HepG2 (cell line): ENCODE measurements around the gene SLC45A3. TPM values are rescaled to one million over a fixed set of nuclear protein-coding genes. Genes with fewer than 3 reads are reported as not detected.

Experiments
- FOXA3 ChIP-seq: IDR thresholded peaks from 2 replicates; pipeline ENCODE4 v1.6.1; 2016; ENCODE audit warnings: missing genetic modification reagents, missing compliant biosample characterization
- GABPA ChIP-seq, 2 experiments: IDR thresholded peaks; 2 replicates each; pipeline ENCODE4 v1.6.1; 2011 to 2016; ENCODE audit warnings: low read depth in 2 of 2, low read length in 1 of 2, missing biosample characterization in 1 of 2, missing genetic modification characterization in 1 of 2
- GFI1 ChIP-seq: sonication (generic); formaldehyde crosslinking; IDR thresholded peaks from 2 replicates; pipeline ENCODE4 v1.5.0; 2020; ENCODE audit warnings: missing genetic modification reagents, mild to moderate bottlenecking, borderline replicate concordance
- HNF4G ChIP-seq, 2 experiments: sonication (generic) in 1 of 2; formaldehyde crosslinking in 1 of 2; IDR thresholded peaks; 2 replicates each; pipeline versions ENCODE4 v1.4.0 to v1.6.1; 2011 to 2020; ENCODE audit warnings: borderline replicate concordance in 2 of 2, low read depth in 2 of 2, mild to moderate bottlenecking in 2 of 2, low read length in 1 of 2, missing genetic modification reagents in 1 of 2, moderate library complexity in 1 of 2
- MED1 ChIP-seq: sonication (generic); formaldehyde crosslinking; IDR thresholded peaks from 2 replicates; pipeline ENCODE4 v1.4.0; 2020; ENCODE audit warnings: missing genetic modification reagents
- NR2F2 ChIP-seq: IDR thresholded peaks from 2 replicates; pipeline ENCODE4 v1.6.1; 2012; ENCODE audit warnings: low read depth, inconsistent platforms, borderline replicate concordance
- PHF21A ChIP-seq: sonication (generic); formaldehyde crosslinking; IDR thresholded peaks from 2 replicates; pipeline ENCODE4 v1.5.0; 2020; ENCODE audit warnings: mild to moderate bottlenecking, missing genetic modification reagents
- ZFX ChIP-seq: sonication (generic); formaldehyde crosslinking; IDR thresholded peaks from 2 replicates; pipeline ENCODE4 v1.4.0; 2020; ENCODE audit warnings: mild to moderate bottlenecking, low read depth, missing genetic modification reagents, moderate library complexity
- ZNF776 ChIP-seq: sonication (generic); formaldehyde crosslinking; IDR thresholded peaks from 2 replicates; pipeline ENCODE4 v1.4.0; 2020; ENCODE audit warnings: mild to moderate bottlenecking, missing genetic modification reagents
- polyA plus RNA-seq, 8 experiments: library from polyadenylated mRNA; depleted of rRNA in 3 of 8; stranded (reverse) in 7 of 8; unstranded in 1 of 8; fragments of >200 nt; fragmentation: Illumina TruSeq in 4 of 8; extraction: Trizol in 4 of 8; gene quantifications; 2 replicates each; pipeline versions ENCODE4 v1.2.1 to v1.2.3, GENCODE V29; 2011 to 2016; ENCODE audit warnings: low read depth in 4 of 8, missing spikeins in 1 of 8, mixed read lengths in 1 of 8; ENCODE audit not compliant: insufficient read depth in 1 of 8
- total RNA-seq, 5 experiments: library from RNA; depleted of rRNA; stranded (reverse); fragments of >200 nt; fragmentation: Illumina TruSeq; extraction: Trizol; gene quantifications; 2 replicates each; pipeline ENCODE4 v1.2.3, GENCODE V29; 2016; ENCODE audit warnings: low read depth in 1 of 5
- TF ChIP-seq, protein P1 (sequence below): sonication (generic); formaldehyde crosslinking; IDR thresholded peaks from 2 replicates; pipeline ENCODE4 v1.9.0; 2021; ENCODE audit warnings: mild to moderate bottlenecking, missing genetic modification reagents
- TF ChIP-seq, protein P2 (sequence below): IDR thresholded peaks from 2 replicates; pipeline ENCODE4 v1.6.1; 2018; ENCODE audit warnings: missing genetic modification reagents, mild to moderate bottlenecking, missing compliant biosample characterization
- TF ChIP-seq, protein P3 (sequence below), 2 experiments: fragments of 450-650 bp in 1 of 2; sonication (generic) in 1 of 2; formaldehyde crosslinking; IDR thresholded peaks; 2 replicates each; pipeline versions ENCODE4 v1.5.0 to v1.8.0; 2020 to 2022; ENCODE audit warnings: mild to moderate bottlenecking in 1 of 2, missing genetic modification reagents in 1 of 2
- TF ChIP-seq, protein P4 (sequence below): sonication (generic); formaldehyde crosslinking; conservative IDR thresholded peaks from 2 replicates; pipeline ENCODE4 v1.4.0; 2020; ENCODE audit warnings: mild to moderate bottlenecking, missing genetic modification reagents, moderate library complexity

Gene SLC45A3
- total and polyA plus RNA-seq, 2 of the 13 experiments (the other 11 are each of a cell fraction or from before 2014, with no cell fraction given): 3.4 to 4.1 TPM

DNA sequence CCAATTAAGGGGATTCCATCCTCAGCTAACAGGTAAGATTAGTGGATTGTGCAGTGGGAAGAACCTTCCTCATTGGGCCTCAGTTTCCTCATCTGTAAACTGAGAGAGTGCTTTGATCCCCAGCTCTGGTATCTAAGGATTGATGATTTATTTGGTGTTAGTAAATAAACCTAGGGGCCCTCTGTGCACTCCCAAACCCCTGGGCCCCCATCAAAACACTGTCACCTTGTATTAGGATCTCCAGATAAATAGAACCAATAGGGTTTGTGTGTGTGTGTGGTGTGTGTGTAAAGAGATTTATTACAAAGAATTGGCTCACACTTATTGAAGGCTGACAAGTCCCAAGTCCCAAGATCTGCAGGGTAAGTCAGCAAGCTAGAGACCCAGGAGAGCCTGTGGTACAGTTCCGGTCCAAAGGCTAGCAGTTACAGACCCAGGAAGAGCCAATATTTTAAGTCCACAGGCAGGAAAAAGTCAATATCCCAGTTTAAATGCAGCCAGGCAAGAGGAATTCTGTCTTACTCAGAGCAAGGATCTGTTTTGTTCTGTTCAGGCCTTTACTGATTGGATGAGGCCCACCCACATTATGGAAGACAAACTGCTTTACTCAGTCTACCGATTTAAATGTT is 37.5 kb downstream of the SLC45A3 start (continued):
- TF ChIP-seq, protein P1, sequence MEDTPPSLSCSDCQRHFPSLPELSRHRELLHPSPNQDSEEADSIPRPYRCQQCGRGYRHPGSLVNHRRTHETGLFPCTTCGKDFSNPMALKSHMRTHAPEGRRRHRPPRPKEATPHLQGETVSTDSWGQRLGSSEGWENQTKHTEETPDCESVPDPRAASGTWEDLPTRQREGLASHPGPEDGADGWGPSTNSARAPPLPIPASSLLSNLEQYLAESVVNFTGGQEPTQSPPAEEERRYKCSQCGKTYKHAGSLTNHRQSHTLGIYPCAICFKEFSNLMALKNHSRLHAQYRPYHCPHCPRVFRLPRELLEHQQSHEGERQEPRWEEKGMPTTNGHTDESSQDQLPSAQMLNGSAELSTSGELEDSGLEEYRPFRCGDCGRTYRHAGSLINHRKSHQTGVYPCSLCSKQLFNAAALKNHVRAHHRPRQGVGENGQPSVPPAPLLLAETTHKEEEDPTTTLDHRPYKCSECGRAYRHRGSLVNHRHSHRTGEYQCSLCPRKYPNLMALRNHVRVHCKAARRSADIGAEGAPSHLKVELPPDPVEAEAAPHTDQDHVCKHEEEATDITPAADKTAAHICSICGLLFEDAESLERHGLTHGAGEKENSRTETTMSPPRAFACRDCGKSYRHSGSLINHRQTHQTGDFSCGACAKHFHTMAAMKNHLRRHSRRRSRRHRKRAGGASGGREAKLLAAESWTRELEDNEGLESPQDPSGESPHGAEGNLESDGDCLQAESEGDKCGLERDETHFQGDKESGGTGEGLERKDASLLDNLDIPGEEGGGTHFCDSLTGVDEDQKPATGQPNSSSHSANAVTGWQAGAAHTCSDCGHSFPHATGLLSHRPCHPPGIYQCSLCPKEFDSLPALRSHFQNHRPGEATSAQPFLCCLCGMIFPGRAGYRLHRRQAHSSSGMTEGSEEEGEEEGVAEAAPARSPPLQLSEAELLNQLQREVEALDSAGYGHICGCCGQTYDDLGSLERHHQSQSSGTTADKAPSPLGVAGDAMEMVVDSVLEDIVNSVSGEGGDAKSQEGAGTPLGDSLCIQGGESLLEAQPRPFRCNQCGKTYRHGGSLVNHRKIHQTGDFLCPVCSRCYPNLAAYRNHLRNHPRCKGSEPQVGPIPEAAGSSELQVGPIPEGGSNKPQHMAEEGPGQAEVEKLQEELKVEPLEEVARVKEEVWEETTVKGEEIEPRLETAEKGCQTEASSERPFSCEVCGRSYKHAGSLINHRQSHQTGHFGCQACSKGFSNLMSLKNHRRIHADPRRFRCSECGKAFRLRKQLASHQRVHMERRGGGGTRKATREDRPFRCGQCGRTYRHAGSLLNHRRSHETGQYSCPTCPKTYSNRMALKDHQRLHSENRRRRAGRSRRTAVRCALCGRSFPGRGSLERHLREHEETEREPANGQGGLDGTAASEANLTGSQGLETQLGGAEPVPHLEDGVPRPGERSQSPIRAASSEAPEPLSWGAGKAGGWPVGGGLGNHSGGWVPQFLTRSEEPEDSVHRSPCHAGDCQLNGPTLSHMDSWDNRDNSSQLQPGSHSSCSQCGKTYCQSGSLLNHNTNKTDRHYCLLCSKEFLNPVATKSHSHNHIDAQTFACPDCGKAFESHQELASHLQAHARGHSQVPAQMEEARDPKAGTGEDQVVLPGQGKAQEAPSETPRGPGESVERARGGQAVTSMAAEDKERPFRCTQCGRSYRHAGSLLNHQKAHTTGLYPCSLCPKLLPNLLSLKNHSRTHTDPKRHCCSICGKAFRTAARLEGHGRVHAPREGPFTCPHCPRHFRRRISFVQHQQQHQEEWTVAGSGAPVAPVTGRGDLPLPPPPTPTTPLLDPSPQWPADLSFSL (CRISPR knock-in tag): peak; percentile 30; the same call in 1 of the 2 replicates
- TF ChIP-seq FOXA3 (CRISPR knock-in tag) (peak; percentile 30; the same call in 1 of the 2 replicates), MED1 (peak; percentile 53), ZFX (CRISPR knock-in tag) (peak; percentile 32; the same call in 1 of the 2 replicates), ZNF776 (CRISPR knock-in tag) (no peak), NR2F2 (0 out of 2 replicates have a peak, but pooled peaks have one; percentile 29), GABPA (IDR thresholded peaks at IDR 0.05; ENCODE audit: low read depth, low read length) (no peak), GABPA (CRISPR knock-in tag; IDR thresholded peaks at IDR 0.05; ENCODE audit: low read depth) (peak; percentile 70), HNF4G (IDR thresholded peaks at IDR 0.05; ENCODE audit: borderline replicate concordance, low read depth, low read length) (0 out of 2 replicates have a peak, but pooled peaks have one; percentile 44), HNF4G (CRISPR knock-in tag; IDR thresholded peaks at IDR 0.05; ENCODE audit: borderline replicate concordance, low read depth) (no peak), GFI1 (CRISPR knock-in tag) (0 out of 2 replicates have a peak, but pooled peaks have one; percentile 43), PHF21A (CRISPR knock-in tag) (peak; percentile 79)
- TF ChIP-seq, protein P2, sequence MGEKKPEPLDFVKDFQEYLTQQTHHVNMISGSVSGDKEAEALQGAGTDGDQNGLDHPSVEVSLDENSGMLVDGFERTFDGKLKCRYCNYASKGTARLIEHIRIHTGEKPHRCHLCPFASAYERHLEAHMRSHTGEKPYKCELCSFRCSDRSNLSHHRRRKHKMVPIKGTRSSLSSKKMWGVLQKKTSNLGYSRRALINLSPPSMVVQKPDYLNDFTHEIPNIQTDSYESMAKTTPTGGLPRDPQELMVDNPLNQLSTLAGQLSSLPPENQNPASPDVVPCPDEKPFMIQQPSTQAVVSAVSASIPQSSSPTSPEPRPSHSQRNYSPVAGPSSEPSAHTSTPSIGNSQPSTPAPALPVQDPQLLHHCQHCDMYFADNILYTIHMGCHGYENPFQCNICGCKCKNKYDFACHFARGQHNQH (CRISPR knock-in tag): no peak
- TF ChIP-seq, protein P3, sequence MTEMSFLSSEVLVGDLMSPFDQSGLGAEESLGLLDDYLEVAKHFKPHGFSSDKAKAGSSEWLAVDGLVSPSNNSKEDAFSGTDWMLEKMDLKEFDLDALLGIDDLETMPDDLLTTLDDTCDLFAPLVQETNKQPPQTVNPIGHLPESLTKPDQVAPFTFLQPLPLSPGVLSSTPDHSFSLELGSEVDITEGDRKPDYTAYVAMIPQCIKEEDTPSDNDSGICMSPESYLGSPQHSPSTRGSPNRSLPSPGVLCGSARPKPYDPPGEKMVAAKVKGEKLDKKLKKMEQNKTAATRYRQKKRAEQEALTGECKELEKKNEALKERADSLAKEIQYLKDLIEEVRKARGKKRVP (CRISPR knock-in tag; IDR thresholded peaks at IDR 0.05): 0 out of 4 replicates have a peak, but pooled peaks of 1 of the 2 experiments have one; percentile 15
- TF ChIP-seq, protein P4, sequence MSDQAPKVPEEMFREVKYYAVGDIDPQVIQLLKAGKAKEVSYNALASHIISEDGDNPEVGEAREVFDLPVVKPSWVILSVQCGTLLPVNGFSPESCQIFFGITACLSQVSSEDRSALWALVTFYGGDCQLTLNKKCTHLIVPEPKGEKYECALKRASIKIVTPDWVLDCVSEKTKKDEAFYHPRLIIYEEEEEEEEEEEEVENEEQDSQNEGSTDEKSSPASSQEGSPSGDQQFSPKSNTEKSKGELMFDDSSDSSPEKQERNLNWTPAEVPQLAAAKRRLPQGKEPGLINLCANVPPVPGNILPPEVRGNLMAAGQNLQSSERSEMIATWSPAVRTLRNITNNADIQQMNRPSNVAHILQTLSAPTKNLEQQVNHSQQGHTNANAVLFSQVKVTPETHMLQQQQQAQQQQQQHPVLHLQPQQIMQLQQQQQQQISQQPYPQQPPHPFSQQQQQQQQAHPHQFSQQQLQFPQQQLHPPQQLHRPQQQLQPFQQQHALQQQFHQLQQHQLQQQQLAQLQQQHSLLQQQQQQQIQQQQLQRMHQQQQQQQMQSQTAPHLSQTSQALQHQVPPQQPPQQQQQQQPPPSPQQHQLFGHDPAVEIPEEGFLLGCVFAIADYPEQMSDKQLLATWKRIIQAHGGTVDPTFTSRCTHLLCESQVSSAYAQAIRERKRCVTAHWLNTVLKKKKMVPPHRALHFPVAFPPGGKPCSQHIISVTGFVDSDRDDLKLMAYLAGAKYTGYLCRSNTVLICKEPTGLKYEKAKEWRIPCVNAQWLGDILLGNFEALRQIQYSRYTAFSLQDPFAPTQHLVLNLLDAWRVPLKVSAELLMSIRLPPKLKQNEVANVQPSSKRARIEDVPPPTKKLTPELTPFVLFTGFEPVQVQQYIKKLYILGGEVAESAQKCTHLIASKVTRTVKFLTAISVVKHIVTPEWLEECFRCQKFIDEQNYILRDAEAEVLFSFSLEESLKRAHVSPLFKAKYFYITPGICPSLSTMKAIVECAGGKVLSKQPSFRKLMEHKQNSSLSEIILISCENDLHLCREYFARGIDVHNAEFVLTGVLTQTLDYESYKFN (CRISPR knock-in tag): peak; percentile 88
